ENCODE data around the gene ZNF385A. TPM values are rescaled to one million over a fixed set of nuclear protein-coding genes. Genes with fewer than 3 reads are reported as not detected.

The ZNF385A gene
- total RNA-seq, 1 donor from 2014 or later: 5.3 TPM

DNA sequence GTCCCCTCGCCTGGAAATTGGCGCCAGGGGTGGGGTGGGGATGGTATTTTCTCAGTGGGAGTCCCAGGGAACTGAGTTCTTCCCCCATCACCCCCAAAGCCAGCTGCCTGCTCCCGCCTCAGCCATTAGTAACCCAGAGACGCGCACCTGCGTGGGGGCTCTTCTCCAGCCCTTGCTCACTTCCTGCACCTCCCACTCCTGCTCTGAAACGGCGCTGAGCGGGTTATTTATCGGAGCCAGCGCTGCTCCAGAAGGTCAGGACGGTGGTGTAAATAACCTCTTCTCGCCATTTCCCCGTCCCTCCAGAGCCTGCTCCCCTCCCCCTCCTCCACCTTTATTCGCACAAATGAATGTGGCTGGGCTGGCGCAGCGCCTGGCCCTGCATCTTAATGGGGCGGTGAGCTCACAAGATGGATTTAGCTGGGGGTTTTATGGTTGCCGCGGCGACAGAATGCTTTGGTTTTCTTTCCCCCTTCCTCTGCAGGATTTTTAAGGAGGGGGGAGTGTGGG lies 32.5 kb downstream of the ZNF385A start:
- FAIRE-seq (no peak), DNase-seq (ENCODE audit: low read depth) (no peak)
- peaks cover 15% of the 10 kb centered on the region for H3K36me3 ChIP-seq (ENCODE audit: control insufficient read depth, insufficient read depth, low read length)

DNA sequence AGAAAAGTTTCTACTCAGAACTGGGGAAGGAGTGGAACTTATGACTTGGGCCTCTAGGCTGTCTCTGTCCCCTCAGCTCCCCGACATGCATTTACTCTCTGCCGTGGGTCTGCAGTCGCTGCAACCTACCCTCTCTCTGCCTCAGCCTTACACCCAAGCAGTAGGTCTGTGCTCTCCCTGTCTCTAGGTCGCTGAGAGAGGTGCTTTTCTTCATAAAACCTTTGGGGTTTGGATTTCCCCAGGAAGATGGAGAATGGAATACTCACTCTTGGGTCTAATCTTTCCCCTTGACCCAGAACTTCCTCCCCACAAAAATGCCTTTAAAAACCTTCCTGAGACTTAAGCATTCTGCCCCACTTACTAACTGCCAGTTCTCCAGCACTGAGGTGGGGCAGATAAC lies 33.2 kb downstream of the ZNF385A start:
- no peak for DNase-seq (ENCODE audit: low read depth)
- TF ChIP-seq, protein P1, sequence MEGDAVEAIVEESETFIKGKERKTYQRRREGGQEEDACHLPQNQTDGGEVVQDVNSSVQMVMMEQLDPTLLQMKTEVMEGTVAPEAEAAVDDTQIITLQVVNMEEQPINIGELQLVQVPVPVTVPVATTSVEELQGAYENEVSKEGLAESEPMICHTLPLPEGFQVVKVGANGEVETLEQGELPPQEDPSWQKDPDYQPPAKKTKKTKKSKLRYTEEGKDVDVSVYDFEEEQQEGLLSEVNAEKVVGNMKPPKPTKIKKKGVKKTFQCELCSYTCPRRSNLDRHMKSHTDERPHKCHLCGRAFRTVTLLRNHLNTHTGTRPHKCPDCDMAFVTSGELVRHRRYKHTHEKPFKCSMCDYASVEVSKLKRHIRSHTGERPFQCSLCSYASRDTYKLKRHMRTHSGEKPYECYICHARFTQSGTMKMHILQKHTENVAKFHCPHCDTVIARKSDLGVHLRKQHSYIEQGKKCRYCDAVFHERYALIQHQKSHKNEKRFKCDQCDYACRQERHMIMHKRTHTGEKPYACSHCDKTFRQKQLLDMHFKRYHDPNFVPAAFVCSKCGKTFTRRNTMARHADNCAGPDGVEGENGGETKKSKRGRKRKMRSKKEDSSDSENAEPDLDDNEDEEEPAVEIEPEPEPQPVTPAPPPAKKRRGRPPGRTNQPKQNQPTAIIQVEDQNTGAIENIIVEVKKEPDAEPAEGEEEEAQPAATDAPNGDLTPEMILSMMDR (IDR thresholded peaks at IDR 0.05; ENCODE audit: insufficient read depth, low read length, severe bottlenecking): no peak
- H3K36me3 ChIP-seq (ENCODE audit: control insufficient read depth, insufficient read depth, low read length): peaks cover 19% of the 10 kb centered on the region

More for the DNA sequence above, 32.5 kb downstream of the ZNF385A start:
- no peak overlapping the region for H3K4me3 ChIP-seq (ENCODE audit: low read depth, low read length)
- H3K27me3 ChIP-seq (ENCODE audit: control insufficient read depth, insufficient read depth, low read length): no peaks in the 10 kb centered on the region
- TF ChIP-seq, protein P1 (IDR thresholded peaks at IDR 0.05; ENCODE audit: insufficient read depth, low read length, severe bottlenecking): no peak

DNA sequence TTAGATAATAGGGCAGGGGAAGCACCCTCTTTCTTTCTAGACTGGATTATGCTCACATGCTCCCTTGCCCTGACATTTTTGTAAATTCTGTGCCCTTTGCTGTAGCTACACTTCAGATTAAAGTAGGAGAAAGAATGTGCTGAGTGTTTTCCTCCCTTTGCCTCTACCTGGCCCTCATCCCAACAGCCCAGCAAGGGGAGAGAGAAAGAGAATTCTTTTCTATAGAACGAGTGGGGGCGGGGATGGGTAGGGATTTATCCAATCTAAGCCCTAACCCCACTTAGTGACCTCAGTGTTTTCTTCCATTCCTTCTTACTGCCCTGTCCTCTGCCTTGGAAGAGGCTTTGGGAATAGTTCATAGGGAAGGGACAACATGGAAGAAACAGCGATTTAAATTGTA lies 33.8 kb downstream of the ZNF385A start:
- peaks cover 19% of the 10 kb centered on the region for H3K36me3 ChIP-seq (ENCODE audit: control insufficient read depth, insufficient read depth, low read length)
- FAIRE-seq: no peak
- no peaks in the 10 kb centered on the region for H3K27me3 ChIP-seq (ENCODE audit: control insufficient read depth, insufficient read depth, low read length)
- no peak for DNase-seq (ENCODE audit: low read depth)
- TF ChIP-seq, protein P1 (IDR thresholded peaks at IDR 0.05; ENCODE audit: insufficient read depth, low read length, severe bottlenecking): no peak
- no peak overlapping the region for H3K4me3 ChIP-seq (ENCODE audit: low read depth, low read length)

More for the DNA sequence above, 33.2 kb downstream of the ZNF385A start:
- Histone ChIP-seq H3K4me3 (ENCODE audit: low read depth, low read length) (no peak overlapping the region), H3K27me3 (ENCODE audit: control insufficient read depth, insufficient read depth, low read length) (no peaks in the 10 kb centered on the region)
- FAIRE-seq: no peak

DNA sequence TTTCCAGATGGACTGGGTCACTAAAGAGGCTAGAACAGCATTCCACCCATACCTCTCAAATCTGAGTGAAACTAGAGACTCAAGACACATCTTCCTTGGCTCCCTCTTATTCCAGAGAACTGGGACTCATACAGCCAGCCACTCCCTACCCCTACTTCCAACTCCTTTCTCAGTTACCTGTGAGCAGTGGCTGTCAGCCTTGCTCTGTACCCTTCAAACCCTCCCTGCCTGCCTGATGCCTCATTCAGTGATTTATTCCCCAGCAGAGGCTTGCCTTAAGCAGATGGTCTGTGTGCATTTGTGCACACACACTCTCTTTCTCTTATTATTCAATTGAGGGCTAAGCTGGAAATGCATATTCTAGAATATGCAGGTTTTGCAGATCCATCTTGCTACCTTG lies 34.9 kb downstream of the ZNF385A start:
- no peak overlapping the region for H3K4me3 ChIP-seq (ENCODE audit: low read depth, low read length)
- DNase-seq (ENCODE audit: low read depth): no peak
- TF ChIP-seq, protein P1 (IDR thresholded peaks at IDR 0.05; ENCODE audit: insufficient read depth, low read length, severe bottlenecking): no peak
- no peaks in the 10 kb centered on the region for H3K27me3 ChIP-seq (ENCODE audit: control insufficient read depth, insufficient read depth, low read length)
- no peak for FAIRE-seq
- H3K36me3 ChIP-seq (ENCODE audit: control insufficient read depth, insufficient read depth, low read length): peaks cover 24% of the 10 kb centered on the region

DNA sequence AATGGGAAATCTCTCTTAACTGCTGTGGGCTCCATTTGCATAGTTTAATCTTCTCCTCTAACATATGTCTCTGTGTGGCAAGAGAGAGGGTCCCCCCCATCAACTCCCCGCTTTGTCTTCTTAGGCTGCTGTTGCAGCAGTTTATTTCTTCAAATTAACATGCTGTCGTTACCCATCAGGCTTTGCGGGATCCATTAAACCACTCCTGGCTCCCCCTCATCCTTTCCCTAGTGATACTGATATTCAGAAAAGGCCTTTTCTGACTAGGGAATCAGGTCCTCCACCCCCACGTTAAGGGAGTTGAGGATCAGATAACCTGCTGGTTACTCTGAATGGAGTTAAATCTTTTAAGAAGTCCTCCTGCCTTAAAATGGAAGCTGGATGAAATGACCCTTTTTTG lies 35.5 kb downstream of the ZNF385A start:
- H3K36me3 ChIP-seq (ENCODE audit: control insufficient read depth, insufficient read depth, low read length): peaks cover 24% of the 10 kb centered on the region
- H3K4me3 ChIP-seq (ENCODE audit: low read depth, low read length): no peak overlapping the region
- DNase-seq (ENCODE audit: low read depth): no peak
- TF ChIP-seq, protein P1 (IDR thresholded peaks at IDR 0.05; ENCODE audit: insufficient read depth, low read length, severe bottlenecking): no peak
- no peak for FAIRE-seq
- H3K27me3 ChIP-seq (ENCODE audit: control insufficient read depth, insufficient read depth, low read length): no peaks in the 10 kb centered on the region

Measured in bronchial epithelial cell (primary cell).